C4-2B (cell line): Measurements from ENCODE around the gene WDR5.

Experiments
- ZFX ChIP-seq: fragments of 450-650 bp; IDR thresholded peaks from 2 replicates; pipeline ENCODE4 v1.6.1; 2017
- TF ChIP-seq, protein P1 (sequence below): fragments of 450-650 bp; conservative IDR thresholded peaks from 2 replicates; pipeline ENCODE4 v1.5.1; 2017; ENCODE audit warnings: mild to moderate bottlenecking

DNA sequence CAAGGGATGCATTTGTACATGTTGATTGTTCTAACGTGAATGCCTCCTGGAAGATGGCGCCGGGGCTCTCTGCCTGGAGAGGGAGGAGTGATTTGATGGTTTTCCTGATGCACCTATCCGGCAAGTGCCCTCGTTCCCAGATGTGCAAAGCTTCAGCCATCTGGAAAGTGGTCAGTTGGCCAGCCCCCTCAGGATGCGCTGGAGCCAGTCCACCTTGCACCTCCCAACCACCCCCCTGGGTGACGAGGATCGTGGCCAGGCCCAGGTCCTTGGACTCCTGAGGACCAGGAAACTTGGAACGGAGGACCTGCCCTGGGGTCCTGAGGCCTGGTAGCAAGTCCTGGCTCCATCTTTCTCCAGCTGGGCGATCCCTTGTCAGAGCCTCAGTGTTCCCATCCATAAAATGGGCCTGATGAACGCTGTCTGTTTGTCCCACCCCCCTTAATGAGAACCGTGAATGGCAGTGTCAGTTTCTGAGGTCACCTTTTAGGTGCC lies 52.1 kb downstream of the WDR5 start:
- TF ChIP-seq, protein P1, sequence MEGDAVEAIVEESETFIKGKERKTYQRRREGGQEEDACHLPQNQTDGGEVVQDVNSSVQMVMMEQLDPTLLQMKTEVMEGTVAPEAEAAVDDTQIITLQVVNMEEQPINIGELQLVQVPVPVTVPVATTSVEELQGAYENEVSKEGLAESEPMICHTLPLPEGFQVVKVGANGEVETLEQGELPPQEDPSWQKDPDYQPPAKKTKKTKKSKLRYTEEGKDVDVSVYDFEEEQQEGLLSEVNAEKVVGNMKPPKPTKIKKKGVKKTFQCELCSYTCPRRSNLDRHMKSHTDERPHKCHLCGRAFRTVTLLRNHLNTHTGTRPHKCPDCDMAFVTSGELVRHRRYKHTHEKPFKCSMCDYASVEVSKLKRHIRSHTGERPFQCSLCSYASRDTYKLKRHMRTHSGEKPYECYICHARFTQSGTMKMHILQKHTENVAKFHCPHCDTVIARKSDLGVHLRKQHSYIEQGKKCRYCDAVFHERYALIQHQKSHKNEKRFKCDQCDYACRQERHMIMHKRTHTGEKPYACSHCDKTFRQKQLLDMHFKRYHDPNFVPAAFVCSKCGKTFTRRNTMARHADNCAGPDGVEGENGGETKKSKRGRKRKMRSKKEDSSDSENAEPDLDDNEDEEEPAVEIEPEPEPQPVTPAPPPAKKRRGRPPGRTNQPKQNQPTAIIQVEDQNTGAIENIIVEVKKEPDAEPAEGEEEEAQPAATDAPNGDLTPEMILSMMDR, result no peak
- TF ChIP-seq ZFX, result no peak
